Activated CD4-positive, alpha-beta T cell treated with anti-CD3 and anti-CD28 coated beads, Interleukin-2, amount 10 ng/mL, durations not matched to agents 7 days and 5 days (primary cell): Measurements from ENCODE around the gene SULF2. TPM values are rescaled to one million over a fixed set of nuclear protein-coding genes. Genes with fewer than 3 reads are reported as not detected.

Experiments used
- CTCF ChIA-PET: fragments of 350-600 bp; sonication (Branson Sonifier 250); formaldehyde crosslinking; loops from one replicate; lab custom pipeline; 2021; ENCODE audit warnings: antibody characterized with exemption; lab: Charles Lee
- POLR2A ChIA-PET: fragments of 350-600 bp; sonication (Branson Sonifier 250); formaldehyde crosslinking; loops from one replicate; lab custom pipeline; 2021; ENCODE audit warnings: antibody characterized with exemption; lab: Charles Lee
- DNase-seq: peaks from one replicate; pipeline ENCODE4 v3.0.0-alpha.2; 2020
- H3K27ac Mint-ChIP-seq: one replicate; pipeline ENCODE4 v1.8.0; 2021; ENCODE audit warnings: mild to moderate bottlenecking, moderate library complexity, mixed read lengths
- H3K27me3 Mint-ChIP-seq: one replicate; pipeline ENCODE4 v1.8.0; 2021; ENCODE audit warnings: mixed read lengths
- H3K36me3 Mint-ChIP-seq: one replicate; pipeline ENCODE4 v1.8.0; 2021; ENCODE audit warnings: low read depth, mixed read lengths
- H3K4me1 Mint-ChIP-seq: one replicate; pipeline ENCODE4 v1.8.0; 2021; ENCODE audit warnings: mixed read lengths
- H3K4me3 Mint-ChIP-seq: one replicate; pipeline ENCODE4 v1.8.0; 2021; ENCODE audit warnings: mild to moderate bottlenecking, moderate library complexity, mixed read lengths
- H3K9me3 Mint-ChIP-seq: one replicate; pipeline ENCODE4 v1.8.0; 2021; ENCODE audit warnings: mixed read lengths
- total RNA-seq, 2 experiments: library from RNA; stranded (reverse); gene quantifications; one replicate each; pipeline ENCODE4 v1.2.3, GENCODE V29; 2021

SULF2 gene
- total RNA-seq, 2 experiments from 2014 or later = 0.37 to 0.69 TPM

GRCh38 chr20:47664744-47665143 lies 120.5 kb downstream of the SULF2 start:
- Mint-ChIP-seq H3K27ac (no peak overlapping the region), H3K36me3 (no peaks in the 10 kb centered on the region), H3K9me3 (no peaks in the 10 kb centered on the region), H3K4me3 (no peak overlapping the region), H3K27me3 (no peaks in the 10 kb centered on the region), H3K4me1 (peaks cover 7% of the 10 kb centered on the region)
- POLR2A ChIA-PET = no interaction called here
- CTCF ChIA-PET = interaction anchor here (0.7 to 1.6 kb wide), 6 partner anchors 9 to 956 kb away, joined by 3 to 7 read pairs (median 3); no protein-coding TSS in a partner anchor
- DNase-seq = no peak

GRCh38 chr20:47664068-47664437 lies 121.2 kb downstream of the SULF2 start:
- Mint-ChIP-seq H3K27ac (no peak overlapping the region), H3K36me3 (no peaks in the 10 kb centered on the region), H3K9me3 (no peaks in the 10 kb centered on the region), H3K4me1 (peaks cover 7% of the 10 kb centered on the region), H3K27me3 (no peaks in the 10 kb centered on the region), H3K4me3 (no peak overlapping the region)
- no peak for DNase-seq
- POLR2A ChIA-PET = no interaction called here
- CTCF ChIA-PET = interaction anchor here (0.7 to 1.6 kb wide), 12 partner anchors 8 to 956 kb away, joined by 3 to 7 read pairs (median 3); no protein-coding TSS in a partner anchor

GRCh38 chr20:47663354-47664067 lies 121.8 kb downstream of the SULF2 start:
- H3K4me3 Mint-ChIP-seq = no peak overlapping the region
- no peak overlapping the region for H3K27ac Mint-ChIP-seq
- H3K9me3 Mint-ChIP-seq = no peaks in the 10 kb centered on the region
- DNase-seq = peak; percentile 79
- ChIA-PET POLR2A (no interaction called here), CTCF (interaction anchor here (0.6 to 1.6 kb wide), 12 partner anchors 9 to 957 kb away, joined by 3 to 7 read pairs (median 3); no protein-coding TSS in a partner anchor)
- H3K4me1 Mint-ChIP-seq = peaks cover 7% of the 10 kb centered on the region
- H3K27me3 Mint-ChIP-seq = no peaks in the 10 kb centered on the region
- H3K36me3 Mint-ChIP-seq = no peaks in the 10 kb centered on the region

GRCh38 chr20:47662483-47663353 lies 122.6 kb downstream of the SULF2 start:
- ChIA-PET POLR2A (no interaction called here), CTCF (interaction anchor here (1.0 to 1.6 kb wide), 4 partner anchors 9 to 958 kb away, joined by 3 to 6 read pairs (median 4); no protein-coding TSS in a partner anchor)
- Mint-ChIP-seq H3K4me3 (no peak overlapping the region), H3K36me3 (peaks cover 6% of the 10 kb centered on the region), H3K27me3 (no peaks in the 10 kb centered on the region), H3K4me1 (peaks cover 7% of the 10 kb centered on the region), H3K9me3 (no peaks in the 10 kb centered on the region), H3K27ac (no peak overlapping the region)
- no peak for DNase-seq

GRCh38 chr20:47661714-47662113 lies 123.6 kb downstream of the SULF2 start:
- no peak overlapping the region for H3K4me3 Mint-ChIP-seq
- peaks cover 7% of the 10 kb centered on the region for H3K36me3 Mint-ChIP-seq
- ChIA-PET POLR2A (no interaction called here), CTCF (interaction anchor here (1.0 kb wide), 1 partner anchor 11 kb away, joined by 3 read pairs; no protein-coding TSS in a partner anchor)
- H3K27ac Mint-ChIP-seq = no peak overlapping the region
- no peaks in the 10 kb centered on the region for H3K27me3 Mint-ChIP-seq
- H3K4me1 Mint-ChIP-seq = peaks cover 7% of the 10 kb centered on the region
- DNase-seq = no peak
- no peaks in the 10 kb centered on the region for H3K9me3 Mint-ChIP-seq

GRCh38 chr20:47660983-47661700 lies 124.1 kb downstream of the SULF2 start:
- ChIA-PET POLR2A (no interaction called here), CTCF (no interaction called here)
- H3K36me3 Mint-ChIP-seq = peaks cover 7% of the 10 kb centered on the region
- H3K9me3 Mint-ChIP-seq = no peaks in the 10 kb centered on the region
- peaks cover 7% of the 10 kb centered on the region for H3K4me1 Mint-ChIP-seq
- H3K27me3 Mint-ChIP-seq = no peaks in the 10 kb centered on the region
- H3K27ac Mint-ChIP-seq = no peak overlapping the region
- H3K4me3 Mint-ChIP-seq = no peak overlapping the region
- DNase-seq = no peak

GRCh38 chr20:47660602-47660905 lies 124.7 kb downstream of the SULF2 start:
- ChIA-PET POLR2A (no interaction called here), CTCF (no interaction called here)
- DNase-seq = no peak
- Mint-ChIP-seq H3K27me3 (no peaks in the 10 kb centered on the region), H3K4me3 (no peak overlapping the region), H3K4me1 (peaks cover 7% of the 10 kb centered on the region), H3K27ac (no peak overlapping the region), H3K36me3 (peaks cover 7% of the 10 kb centered on the region), H3K9me3 (no peaks in the 10 kb centered on the region)

GRCh38 chr20:47659904-47660601 lies 125.2 kb downstream of the SULF2 start:
- peaks cover 12% of the 10 kb centered on the region for H3K36me3 Mint-ChIP-seq
- peaks cover 7% of the 10 kb centered on the region for H3K4me1 Mint-ChIP-seq
- POLR2A ChIA-PET = no interaction called here
- H3K27me3 Mint-ChIP-seq = no peaks in the 10 kb centered on the region
- no peak overlapping the region for H3K27ac Mint-ChIP-seq
- H3K9me3 Mint-ChIP-seq = no peaks in the 10 kb centered on the region
- CTCF ChIA-PET = interaction anchor here (0.6 kb wide), 1 partner anchor 1203 kb away, joined by 3 read pairs; no protein-coding TSS in a partner anchor
- H3K4me3 Mint-ChIP-seq = no peak overlapping the region
- no peak for DNase-seq

- no peak for DNase-seq
- Mint-ChIP-seq H3K36me3 (peaks cover 33% of the 10 kb centered on the region), H3K4me3 (no peak overlapping the region), H3K27me3 (no peaks in the 10 kb centered on the region), H3K4me1 (no peaks in the 10 kb centered on the region), H3K27ac (no peak overlapping the region), H3K9me3 (no peaks in the 10 kb centered on the region)
- CTCF ChIA-PET = interaction anchor here (0.6 kb wide), 1 partner anchor 1009 kb away, joined by 4 read pairs; no protein-coding TSS in a partner anchor
- POLR2A ChIA-PET = no interaction called here
These were observed 129.0 kb downstream of the SULF2 start for GRCh38 chr20:47656318-47656717.

- no peak overlapping the region for H3K27ac Mint-ChIP-seq
- H3K9me3 Mint-ChIP-seq = no peaks in the 10 kb centered on the region
- no peak for DNase-seq
- POLR2A ChIA-PET = no interaction called here
- H3K27me3 Mint-ChIP-seq = no peaks in the 10 kb centered on the region
- H3K4me3 Mint-ChIP-seq = no peak overlapping the region
- H3K36me3 Mint-ChIP-seq = peaks cover 38% of the 10 kb centered on the region
- CTCF ChIA-PET = no interaction called here
- H3K4me1 Mint-ChIP-seq = no peaks in the 10 kb centered on the region
These were observed 129.6 kb downstream of the SULF2 start for GRCh38 chr20:47655635-47656034.

GRCh38 chr20:47654370-47654769 lies 130.9 kb downstream of the SULF2 start:
- H3K9me3 Mint-ChIP-seq = no peaks in the 10 kb centered on the region
- no peak overlapping the region for H3K4me3 Mint-ChIP-seq
- DNase-seq = no peak
- H3K27me3 Mint-ChIP-seq = no peaks in the 10 kb centered on the region
- peak overlapping the region; percentile 36 for H3K27ac Mint-ChIP-seq
- ChIA-PET CTCF (no interaction called here), POLR2A (no interaction called here)
- H3K4me1 Mint-ChIP-seq = no peaks in the 10 kb centered on the region
- peaks cover 43% of the 10 kb centered on the region for H3K36me3 Mint-ChIP-seq

GRCh38 chr20:47653869-47654268 lies 131.4 kb downstream of the SULF2 start:
- Mint-ChIP-seq H3K4me1 (no peaks in the 10 kb centered on the region), H3K36me3 (peaks cover 47% of the 10 kb centered on the region), H3K27ac (no peak overlapping the region), H3K4me3 (no peak overlapping the region), H3K27me3 (no peaks in the 10 kb centered on the region), H3K9me3 (no peaks in the 10 kb centered on the region)
- no peak for DNase-seq
- ChIA-PET CTCF (interaction anchor here (1.9 kb wide), 1 partner anchor 10 kb away, joined by 7 read pairs; no protein-coding TSS in a partner anchor), POLR2A (no interaction called here)
